T-helper 1 cell treated with Interleukin-12 subunit alpha and Interleukin-12 subunit beta and Interleukin-4 antibody, amounts not matched to agents 30 μg/mL and 1 μg/mL, for 36 hours (primary cell): ENCODE measurements around the gene CEACAM8.
"Not testable (repeated sequence)": the region's sequence is repeated elsewhere in the genome, so short reads cannot be mapped to it uniquely, and the experiment has no call there.

Experiments
- H3K27ac Mint-ChIP-seq: one replicate; pipeline ENCODE4 v1.8.0; 2021; ENCODE audit warnings: mild to moderate bottlenecking, mixed read lengths
- H3K27me3 Mint-ChIP-seq: one replicate; pipeline ENCODE4 v1.8.0; 2021; ENCODE audit warnings: low read depth, mixed read lengths
- H3K36me3 Mint-ChIP-seq: one replicate; pipeline ENCODE4 v1.8.0; 2021; ENCODE audit warnings: low read depth, mixed read lengths
- H3K4me1 Mint-ChIP-seq: one replicate; pipeline ENCODE4 v1.8.0; 2021; ENCODE audit warnings: low read depth, mixed read lengths
- H3K4me3 Mint-ChIP-seq: one replicate; pipeline ENCODE4 v1.8.0; 2021; ENCODE audit warnings: mild to moderate bottlenecking, moderate library complexity, mixed read lengths
- H3K9me3 Mint-ChIP-seq: one replicate; pipeline ENCODE4 v1.8.0; 2021; ENCODE audit warnings: mixed read lengths

The CEACAM8 gene

GRCh38 chr19:42558450-42559150 is 36.1 kb downstream of the CEACAM8 start:
- Mint-ChIP-seq H3K36me3 (no peaks in the 10 kb centered on the region), H3K9me3 (no peaks in the 10 kb centered on the region), H3K4me3 (no peak overlapping the region), H3K27me3 (peaks cover 34% of the 10 kb centered on the region), H3K27ac (no peak overlapping the region), H3K4me1 (peaks cover 2% of the 10 kb centered on the region)

- H3K9me3 Mint-ChIP-seq, H3K36me3 Mint-ChIP-seq, H3K27ac Mint-ChIP-seq, H3K4me1 Mint-ChIP-seq, H3K4me3 Mint-ChIP-seq: not testable (repeated sequence)
- peaks cover 30% of the 10 kb centered on the region for H3K27me3 Mint-ChIP-seq
Measured at GRCh38 chr19:42557386-42557871, 37.3 kb downstream of the CEACAM8 start.

GRCh38 chr19:42555801-42556200 is 38.9 kb downstream of the CEACAM8 start:
- no peaks in the 10 kb centered on the region for H3K4me1 Mint-ChIP-seq
- H3K36me3 Mint-ChIP-seq = no peaks in the 10 kb centered on the region
- no peak overlapping the region for H3K27ac Mint-ChIP-seq
- H3K27me3 Mint-ChIP-seq = peaks cover 30% of the 10 kb centered on the region
- no peaks in the 10 kb centered on the region for H3K9me3 Mint-ChIP-seq
- H3K4me3 Mint-ChIP-seq = no peak overlapping the region

GRCh38 chr19:42555317-42555716 is 39.4 kb downstream of the CEACAM8 start:
- Mint-ChIP-seq H3K4me3 (no peak overlapping the region), H3K36me3 (no peaks in the 10 kb centered on the region), H3K27me3 (peaks cover 26% of the 10 kb centered on the region), H3K9me3 (no peaks in the 10 kb centered on the region), H3K4me1 (no peaks in the 10 kb centered on the region), H3K27ac (no peak overlapping the region)

- H3K27me3 Mint-ChIP-seq = peaks cover 25% of the 10 kb centered on the region
Measured at GRCh38 chr19:42554046-42554575, 40.6 kb downstream of the CEACAM8 start.

GRCh38 chr19:42553292-42554045 is 41.3 kb downstream of the CEACAM8 start:
- H3K27me3 Mint-ChIP-seq = peaks cover 22% of the 10 kb centered on the region
- H3K4me3 Mint-ChIP-seq = no peak overlapping the region

More at GRCh38 chr19:42554046-42554575, 40.6 kb downstream of the CEACAM8 start:
- no peaks in the 10 kb centered on the region for H3K4me1 Mint-ChIP-seq
- H3K27ac Mint-ChIP-seq = no peak overlapping the region
- H3K9me3 Mint-ChIP-seq = no peaks in the 10 kb centered on the region
- no peak overlapping the region for H3K4me3 Mint-ChIP-seq
- H3K36me3 Mint-ChIP-seq = no peaks in the 10 kb centered on the region

GRCh38 chr19:42552086-42553065 is 42.3 kb downstream of the CEACAM8 start:
- H3K27me3 Mint-ChIP-seq = peaks cover 15% of the 10 kb centered on the region

More at GRCh38 chr19:42553292-42554045, 41.3 kb downstream of the CEACAM8 start:
- no peaks in the 10 kb centered on the region for H3K36me3 Mint-ChIP-seq
- no peaks in the 10 kb centered on the region for H3K4me1 Mint-ChIP-seq
- no peaks in the 10 kb centered on the region for H3K9me3 Mint-ChIP-seq
- no peak overlapping the region for H3K27ac Mint-ChIP-seq

GRCh38 chr19:42550521-42550920 is 44.2 kb downstream of the CEACAM8 start:
- not testable (repeated sequence) for H3K4me3 Mint-ChIP-seq, H3K27me3 Mint-ChIP-seq, H3K4me1 Mint-ChIP-seq, H3K27ac Mint-ChIP-seq, H3K36me3 Mint-ChIP-seq, H3K9me3 Mint-ChIP-seq

More at GRCh38 chr19:42552086-42553065, 42.3 kb downstream of the CEACAM8 start:
- H3K36me3 Mint-ChIP-seq = no peaks in the 10 kb centered on the region
- no peak overlapping the region for H3K27ac Mint-ChIP-seq
- no peaks in the 10 kb centered on the region for H3K9me3 Mint-ChIP-seq
- H3K4me1 Mint-ChIP-seq = no peaks in the 10 kb centered on the region
- no peak overlapping the region for H3K4me3 Mint-ChIP-seq

GRCh38 chr19:42549067-42549466 is 45.7 kb downstream of the CEACAM8 start:
- not testable (repeated sequence) for H3K27me3 Mint-ChIP-seq, H3K27ac Mint-ChIP-seq, H3K36me3 Mint-ChIP-seq, H3K4me1 Mint-ChIP-seq, H3K4me3 Mint-ChIP-seq, H3K9me3 Mint-ChIP-seq

- H3K36me3 Mint-ChIP-seq = no peaks in the 10 kb centered on the region
- no peak overlapping the region for H3K27ac Mint-ChIP-seq
- no peaks in the 10 kb centered on the region for H3K9me3 Mint-ChIP-seq
- no peak overlapping the region for H3K4me3 Mint-ChIP-seq
- no peaks in the 10 kb centered on the region for H3K4me1 Mint-ChIP-seq
- H3K27me3 Mint-ChIP-seq = peaks cover 3% of the 10 kb centered on the region
Measured at GRCh38 chr19:42548552-42548951, 46.2 kb downstream of the CEACAM8 start.

- Mint-ChIP-seq H3K27ac (no peak overlapping the region), H3K4me3 (no peak overlapping the region), H3K4me1 (no peaks in the 10 kb centered on the region), H3K9me3 (no peaks in the 10 kb centered on the region), H3K27me3 (peaks cover 3% of the 10 kb centered on the region), H3K36me3 (no peaks in the 10 kb centered on the region)
Measured at GRCh38 chr19:42547929-42548328, 46.8 kb downstream of the CEACAM8 start.

GRCh38 chr19:42546831-42547500 is 47.8 kb downstream of the CEACAM8 start:
- peaks cover 3% of the 10 kb centered on the region for H3K27me3 Mint-ChIP-seq
- no peak overlapping the region for H3K27ac Mint-ChIP-seq
- no peaks in the 10 kb centered on the region for H3K4me1 Mint-ChIP-seq
- no peaks in the 10 kb centered on the region for H3K36me3 Mint-ChIP-seq
- H3K4me3 Mint-ChIP-seq = no peak overlapping the region
- no peaks in the 10 kb centered on the region for H3K9me3 Mint-ChIP-seq

- Mint-ChIP-seq H3K27me3 (peaks cover 3% of the 10 kb centered on the region), H3K9me3 (no peaks in the 10 kb centered on the region), H3K27ac (no peak overlapping the region)
Measured at GRCh38 chr19:42544146-42544545, 50.6 kb downstream of the CEACAM8 start.

GRCh38 chr19:42542791-42543190 is 51.9 kb downstream of the CEACAM8 start:
- Mint-ChIP-seq H3K36me3 (no peaks in the 10 kb centered on the region), H3K4me3 (no peak overlapping the region)

More at GRCh38 chr19:42544146-42544545, 50.6 kb downstream of the CEACAM8 start:
- Mint-ChIP-seq H3K4me3 (no peak overlapping the region), H3K36me3 (no peaks in the 10 kb centered on the region), H3K4me1 (no peaks in the 10 kb centered on the region)

More at GRCh38 chr19:42542791-42543190, 51.9 kb downstream of the CEACAM8 start:
- H3K4me1 Mint-ChIP-seq = no peaks in the 10 kb centered on the region
- H3K27me3 Mint-ChIP-seq = peaks cover 3% of the 10 kb centered on the region
- H3K9me3 Mint-ChIP-seq = no peaks in the 10 kb centered on the region
- H3K27ac Mint-ChIP-seq = no peak overlapping the region
